ENCODE results near the gene CLEC20A. TPM values are rescaled to one million over a fixed set of nuclear protein-coding genes. Genes with fewer than 3 reads are reported as not detected.

CLEC20A gene
- total RNA-seq, 1 donor from 2014 or later: not detected

GRCh38 chr1:178470411-178470960, 26.3 kb downstream of the CLEC20A start:
- intact Hi-C loops (cut with DNase I): no loop called here
- H3K27ac ChIP-seq: no peak overlapping the region
- no peaks in the 10 kb centered on the region for H3K4me1 ChIP-seq
- DNase-seq (no peak), ATAC-seq (peak; percentile 82 to 87)
- TF ChIP-seq, protein P1, sequence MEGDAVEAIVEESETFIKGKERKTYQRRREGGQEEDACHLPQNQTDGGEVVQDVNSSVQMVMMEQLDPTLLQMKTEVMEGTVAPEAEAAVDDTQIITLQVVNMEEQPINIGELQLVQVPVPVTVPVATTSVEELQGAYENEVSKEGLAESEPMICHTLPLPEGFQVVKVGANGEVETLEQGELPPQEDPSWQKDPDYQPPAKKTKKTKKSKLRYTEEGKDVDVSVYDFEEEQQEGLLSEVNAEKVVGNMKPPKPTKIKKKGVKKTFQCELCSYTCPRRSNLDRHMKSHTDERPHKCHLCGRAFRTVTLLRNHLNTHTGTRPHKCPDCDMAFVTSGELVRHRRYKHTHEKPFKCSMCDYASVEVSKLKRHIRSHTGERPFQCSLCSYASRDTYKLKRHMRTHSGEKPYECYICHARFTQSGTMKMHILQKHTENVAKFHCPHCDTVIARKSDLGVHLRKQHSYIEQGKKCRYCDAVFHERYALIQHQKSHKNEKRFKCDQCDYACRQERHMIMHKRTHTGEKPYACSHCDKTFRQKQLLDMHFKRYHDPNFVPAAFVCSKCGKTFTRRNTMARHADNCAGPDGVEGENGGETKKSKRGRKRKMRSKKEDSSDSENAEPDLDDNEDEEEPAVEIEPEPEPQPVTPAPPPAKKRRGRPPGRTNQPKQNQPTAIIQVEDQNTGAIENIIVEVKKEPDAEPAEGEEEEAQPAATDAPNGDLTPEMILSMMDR (IDR thresholded peaks at IDR 0.05): no peak
- no peaks in the 10 kb centered on the region for H3K9me3 ChIP-seq
- no peaks in the 10 kb centered on the region for H3K27me3 ChIP-seq (ENCODE audit: low read depth)
- no peak overlapping the region for H3K4me3 ChIP-seq
- peaks cover 79% of the 10 kb centered on the region for H3K36me3 ChIP-seq

GRCh38 chr1:178467837-178468236, 28.9 kb downstream of the CLEC20A start:
- H3K4me3 ChIP-seq: no peak overlapping the region
- DNase-seq (no peak), ATAC-seq (no peak)
- no peak overlapping the region for H3K27ac ChIP-seq
- H3K27me3 ChIP-seq (ENCODE audit: low read depth): no peaks in the 10 kb centered on the region
- TF ChIP-seq, protein P1 (IDR thresholded peaks at IDR 0.05): no peak
- H3K9me3 ChIP-seq: no peaks in the 10 kb centered on the region
- H3K36me3 ChIP-seq: peaks cover 65% of the 10 kb centered on the region
- intact Hi-C loops (cut with DNase I): no loop called here
- no peaks in the 10 kb centered on the region for H3K4me1 ChIP-seq

DNA sequence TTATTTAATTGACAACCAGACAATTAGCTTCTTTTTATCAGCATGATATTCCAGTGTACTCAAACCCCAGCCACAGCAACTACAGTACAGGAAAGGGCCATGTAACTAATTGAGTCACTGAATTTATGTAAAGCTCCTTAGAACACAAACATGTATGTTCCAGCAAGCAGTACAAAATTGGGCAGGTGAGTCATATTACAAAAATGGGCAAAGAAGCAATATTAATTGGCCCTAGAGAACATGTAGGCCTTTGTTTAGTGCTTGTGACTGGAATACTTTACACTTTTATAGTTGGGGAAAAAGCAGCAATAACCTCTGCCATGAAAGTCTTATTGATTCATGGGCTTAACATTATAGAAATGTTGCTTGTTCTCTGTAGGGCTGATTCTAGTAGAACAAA, 31.8 kb downstream of the CLEC20A start:
- H3K4me1 ChIP-seq: no peaks in the 10 kb centered on the region
- H3K9me3 ChIP-seq: no peaks in the 10 kb centered on the region
- DNase-seq: no peak
- H3K27me3 ChIP-seq (ENCODE audit: low read depth): no peaks in the 10 kb centered on the region
- intact Hi-C loops (cut with DNase I): no loop called here
- H3K36me3 ChIP-seq: peaks cover 54% of the 10 kb centered on the region
- H3K27ac ChIP-seq: no peak overlapping the region
- TF ChIP-seq, protein P1 (IDR thresholded peaks at IDR 0.05): no peak
- no peak for ATAC-seq
- no peak overlapping the region for H3K4me3 ChIP-seq

- TF ChIP-seq, protein P1 (IDR thresholded peaks at IDR 0.05): no peak
- Histone ChIP-seq H3K9me3 (no peaks in the 10 kb centered on the region), H3K36me3 (peaks cover 52% of the 10 kb centered on the region), H3K27me3 (ENCODE audit: low read depth) (no peaks in the 10 kb centered on the region), H3K4me1 (no peaks in the 10 kb centered on the region), H3K4me3 (no peak overlapping the region), H3K27ac (no peak overlapping the region)
- intact Hi-C loops (cut with DNase I): no loop called here
- DNase-seq (no peak), ATAC-seq (no peak)
Observed at GRCh38 chr1:178464566-178464965, 32.2 kb downstream of the CLEC20A start.

GRCh38 chr1:178464141-178464540, 32.6 kb downstream of the CLEC20A start:
- Histone ChIP-seq H3K27ac (no peak overlapping the region), H3K36me3 (peaks cover 48% of the 10 kb centered on the region), H3K4me3 (no peak overlapping the region), H3K27me3 (ENCODE audit: low read depth) (no peaks in the 10 kb centered on the region), H3K9me3 (no peaks in the 10 kb centered on the region), H3K4me1 (no peaks in the 10 kb centered on the region)
- DNase-seq: no peak
- intact Hi-C loops (cut with DNase I): no loop called here
- no peak for ATAC-seq
- TF ChIP-seq, protein P1 (IDR thresholded peaks at IDR 0.05): no peak

Data from lower lobe of right lung (tissue), 2 donors.